ENCODE results near the gene KRTAP4-11.
"Not testable (repeated sequence)": the region's sequence is repeated elsewhere in the genome, so short reads cannot be mapped to it uniquely, and the experiment has no call there.

GRCh38 chr17:41123292-41123990 lies 5.3 kb upstream of the KRTAP4-11 start:
- not testable (repeated sequence) for TF ChIP-seq POLR2AphosphoS5 (IDR thresholded peaks at IDR 0.05; ENCODE audit: low read depth, low read length); POLR2A (IDR thresholded peaks at IDR 0.05; ENCODE audit: low read depth, low read length); TAF1 (IDR thresholded peaks at IDR 0.05; ENCODE audit: low read depth, low read length); PAX5 (IDR thresholded peaks at IDR 0.05; ENCODE audit: insufficient read depth, low read length, severe bottlenecking)

Measured in GM12891 (cell line).